Sigmoid colon (tissue), 7 donors: ENCODE measurements around the gene MPZL2. TPM values are rescaled to one million over a fixed set of nuclear protein-coding genes. Genes with fewer than 3 reads are reported as not detected.
A peak's percentile ranks its signal among the peaks of the same experiment; 100 is the strongest.

ENCODE experiments used
- DNase-seq: peaks from one replicate; pipeline ENCODE4 v3.0.0-alpha.2; 2019
- H3K27ac ChIP-seq, 4 donors: fragments of 200-600 bp; sonication (generic); one replicate each; pipeline ENCODE4 v1.5.1; 2016 to 2019; ENCODE audit warnings: mild to moderate bottlenecking in 1 of 4
- H3K27me3 ChIP-seq, 3 donors: fragments of 200-600 bp; sonication (generic); one replicate each; pipeline ENCODE4 v1.5.1; 2019; ENCODE audit warnings: mild to moderate bottlenecking in 1 of 3
- H3K36me3 ChIP-seq, 4 donors: fragments of 200-600 bp; sonication (generic); one replicate each; pipeline ENCODE4 v1.5.1; 2016 to 2019
- H3K4me1 ChIP-seq, 4 donors: fragments of 200-600 bp; sonication (generic); one replicate each; pipeline ENCODE4 v1.5.1; 2017 to 2019
- H3K4me3 ChIP-seq, 4 donors: fragments of 200-600 bp; sonication (generic); one replicate each; pipeline ENCODE4 v1.5.1; 2017 to 2019; ENCODE audit warnings: mild to moderate bottlenecking in 2 of 4, moderate library complexity in 1 of 4
- H3K9me3 ChIP-seq, 4 donors: fragments of 200-600 bp in 3 of 4; sonication (generic) in 3 of 4; one replicate each; pipeline versions ENCODE4 v1.5.1 to v1.6.1; 2013 to 2019
- CTCF ChIP-seq, 4 experiments: fragments of 450-650 bp in 3 of 4; fragments of 200-600 bp in 1 of 4; IDR thresholded peaks; one replicate each; pipeline ENCODE4 v1.5.1; 2016 to 2019; ENCODE audit warnings: antibody characterized with exemption in 4 of 4, mild to moderate bottlenecking in 3 of 4, moderate library complexity in 2 of 4
- EP300 ChIP-seq, 4 donors: sonication (generic); formaldehyde crosslinking; IDR thresholded peaks; one replicate each; pipeline ENCODE4 v1.6.1; 2017; ENCODE audit warnings: antibody characterized with exemption in 4 of 4
- POLR2A ChIP-seq, 2 donors: fragments of 450-650 bp; IDR thresholded peaks; one replicate each; pipeline ENCODE4 v1.6.1; 2016; ENCODE audit warnings: antibody characterized with exemption in 2 of 2, mild to moderate bottlenecking in 2 of 2, moderate library complexity in 2 of 2
- POLR2AphosphoS5 ChIP-seq, 4 donors: sonication (generic); formaldehyde crosslinking; IDR thresholded peaks; one replicate each; pipeline ENCODE4 v1.6.1; 2017; ENCODE audit warnings: antibody characterized with exemption in 4 of 4
- WGBS, 2 donors: extraction: QIAGEN DNeasy Blood & Tissue Kit; methylation state at CpG; one replicate each; pipeline ENCODE4 v1.1.7; 2013; 5-methylcytosine and 5-hydroxymethylcytosine counted together
- intact Hi-C: fragments of 100-400 bp; cut with DNase I; formaldehyde crosslinking; loops from one replicate; pipeline ENCODE4 v1.15.1; 2023
- polyA plus RNA-seq, 3 donors: library from polyadenylated mRNA; stranded (reverse); fragments of 200-250 nt; gene quantifications; one replicate each; pipeline ENCODE4 v1.2.3, GENCODE V29; 2013
- total RNA-seq, 4 donors: library from RNA; depleted of rRNA; stranded (reverse); fragments of >200 nt; gene quantifications; one replicate each; pipeline ENCODE4 v1.1.0, GENCODE V29; 2016
- donor health status: healthy with polysubstance abuse.
- donor health status: Bipolar disorder and iron deficiency.
- donor health status: healthy.

Gene MPZL2
- total and polyA plus RNA-seq, 7 donors = 7.7 to 27.6 (median 9.6) TPM

DNA sequence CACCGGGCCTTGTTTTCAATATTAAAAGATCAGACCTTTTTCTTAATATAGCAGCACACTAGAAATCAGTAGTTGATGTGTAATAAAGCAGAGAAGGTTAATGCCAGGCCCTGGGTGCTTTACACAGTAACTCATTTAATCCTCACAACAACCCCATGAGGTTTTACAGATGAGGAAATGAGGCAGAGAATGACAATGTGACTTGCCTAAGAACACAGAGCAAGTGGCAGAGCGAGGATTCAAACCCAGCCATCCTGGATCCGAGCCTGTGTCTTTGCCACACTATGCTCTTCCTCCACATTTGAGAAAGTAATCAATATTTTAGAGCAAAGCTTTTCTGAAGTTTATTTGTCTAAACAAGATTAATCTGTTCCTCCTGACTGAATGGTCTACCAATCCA, 46.5 kb downstream of the MPZL2 start:
- DNase-seq = no peak
- no peaks in the 10 kb centered on the region for H3K4me1 ChIP-seq
- H3K27me3 ChIP-seq = peaks cover 0 to 23% (median 7%) of the 10 kb centered on the region in 3 donors
- no peaks in the 10 kb centered on the region for H3K9me3 ChIP-seq
- intact Hi-C loops = no loop called here
- TF ChIP-seq EP300 (IDR thresholded peaks at IDR 0.05) (no peak), POLR2AphosphoS5 (IDR thresholded peaks at IDR 0.05) (no peak), POLR2A (IDR thresholded peaks at IDR 0.05) (no peak), CTCF (IDR thresholded peaks at IDR 0.05) (no peak)
- no peak overlapping the region for H3K4me3 ChIP-seq
- H3K27ac ChIP-seq = no peak overlapping the region
- 77 to 87% methylated on average over 3 of the region's 3 CpGs for WGBS, 2 donors
- H3K36me3 ChIP-seq = no peaks in the 10 kb centered on the region

GRCh38 chr11:118216621-118217481, 47.2 kb downstream of the MPZL2 start:
- H3K4me1 ChIP-seq = no peaks in the 10 kb centered on the region
- H3K27ac ChIP-seq = no peak overlapping the region
- 67 to 87% methylated on average over 11 of the region's 11 CpGs for WGBS, 2 donors
- intact Hi-C loops = no loop called here
- no peak for DNase-seq
- H3K9me3 ChIP-seq = no peaks in the 10 kb centered on the region
- no peaks in the 10 kb centered on the region for H3K36me3 ChIP-seq
- peaks cover 0 to 15% (median 7%) of the 10 kb centered on the region in 3 donors for H3K27me3 ChIP-seq
- TF ChIP-seq EP300 (IDR thresholded peaks at IDR 0.05) = no peak
- TF ChIP-seq CTCF (IDR thresholded peaks at IDR 0.05) = no peak
- TF ChIP-seq POLR2AphosphoS5 (IDR thresholded peaks at IDR 0.05) = no peak
- TF ChIP-seq POLR2A (IDR thresholded peaks at IDR 0.05) = no peak
- no peak overlapping the region for H3K4me3 ChIP-seq

- no peak for DNase-seq
- 91 to 92% methylated on average over 7 of the region's 7 CpGs for WGBS, 2 donors
- no peaks in the 10 kb centered on the region for H3K9me3 ChIP-seq
- H3K27me3 ChIP-seq = peaks cover 0 to 13% (median 0%) of the 10 kb centered on the region in 3 donors
- intact Hi-C loops = no loop called here
- no peak for TF ChIP-seq CTCF (IDR thresholded peaks at IDR 0.05)
- TF ChIP-seq POLR2A (IDR thresholded peaks at IDR 0.05) = no peak
- no peak for TF ChIP-seq EP300 (IDR thresholded peaks at IDR 0.05)
- TF ChIP-seq POLR2AphosphoS5 (IDR thresholded peaks at IDR 0.05) = no peak
- no peak overlapping the region for H3K4me3 ChIP-seq
- H3K36me3 ChIP-seq = no peaks in the 10 kb centered on the region
- peak overlapping the region in 1 of 4 donors; percentile 12 for H3K27ac ChIP-seq
- no peaks in the 10 kb centered on the region for H3K4me1 ChIP-seq
Observed at GRCh38 chr11:118215765-118216164, 48.3 kb downstream of the MPZL2 start.

GRCh38 chr11:118215262-118215661, 48.8 kb downstream of the MPZL2 start:
- no peaks in the 10 kb centered on the region for H3K4me1 ChIP-seq
- WGBS, 2 donors = 74 to 77% methylated on average over 3 of the region's 3 CpGs
- H3K27ac ChIP-seq = peak overlapping the region in 1 of 4 donors; percentile 12
- intact Hi-C loops = no loop called here
- no peak overlapping the region for H3K4me3 ChIP-seq
- no peaks in the 10 kb centered on the region for H3K9me3 ChIP-seq
- no peak for DNase-seq
- H3K36me3 ChIP-seq = no peaks in the 10 kb centered on the region
- peaks cover 0 to 11% (median 0%) of the 10 kb centered on the region in 3 donors for H3K27me3 ChIP-seq
- TF ChIP-seq POLR2AphosphoS5 (IDR thresholded peaks at IDR 0.05) (no peak), CTCF (IDR thresholded peaks at IDR 0.05) (no peak), POLR2A (IDR thresholded peaks at IDR 0.05) (no peak), EP300 (IDR thresholded peaks at IDR 0.05) (no peak)
